ENCODE measurements around the gene ZFP1. TPM values are rescaled to one million over a fixed set of nuclear protein-coding genes. Genes with fewer than 3 reads are reported as not detected.
A peak's percentile ranks its signal among the peaks of the same experiment; 100 is the strongest.

Gene ZFP1
- total and polyA plus RNA-seq, 12 donors, result 3.0 to 11.5 (median 6.9) TPM

DNA sequence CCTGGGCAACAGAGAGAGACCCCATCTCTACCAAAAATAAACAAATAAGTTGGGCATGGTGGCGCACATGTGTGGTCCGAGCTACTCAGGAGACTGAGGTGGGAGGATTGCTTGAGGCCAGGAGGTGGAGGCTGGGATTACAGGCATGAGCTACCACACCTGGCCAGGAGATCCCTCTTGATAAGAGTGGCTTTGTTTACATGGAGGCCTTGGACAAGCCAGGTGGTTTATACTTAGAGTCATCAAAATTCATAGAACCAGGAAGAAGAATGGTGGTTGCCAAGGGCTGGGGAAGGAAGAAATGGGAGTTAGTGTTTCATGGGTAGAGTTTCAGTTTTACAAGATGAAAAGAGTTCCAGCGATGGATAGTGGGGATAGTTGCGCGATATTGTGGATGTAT, 8.8 kb upstream of the ZFP1 start:
- H3K9me3 ChIP-seq, result no peaks in the 10 kb centered on the region
- TF ChIP-seq, protein P1, sequence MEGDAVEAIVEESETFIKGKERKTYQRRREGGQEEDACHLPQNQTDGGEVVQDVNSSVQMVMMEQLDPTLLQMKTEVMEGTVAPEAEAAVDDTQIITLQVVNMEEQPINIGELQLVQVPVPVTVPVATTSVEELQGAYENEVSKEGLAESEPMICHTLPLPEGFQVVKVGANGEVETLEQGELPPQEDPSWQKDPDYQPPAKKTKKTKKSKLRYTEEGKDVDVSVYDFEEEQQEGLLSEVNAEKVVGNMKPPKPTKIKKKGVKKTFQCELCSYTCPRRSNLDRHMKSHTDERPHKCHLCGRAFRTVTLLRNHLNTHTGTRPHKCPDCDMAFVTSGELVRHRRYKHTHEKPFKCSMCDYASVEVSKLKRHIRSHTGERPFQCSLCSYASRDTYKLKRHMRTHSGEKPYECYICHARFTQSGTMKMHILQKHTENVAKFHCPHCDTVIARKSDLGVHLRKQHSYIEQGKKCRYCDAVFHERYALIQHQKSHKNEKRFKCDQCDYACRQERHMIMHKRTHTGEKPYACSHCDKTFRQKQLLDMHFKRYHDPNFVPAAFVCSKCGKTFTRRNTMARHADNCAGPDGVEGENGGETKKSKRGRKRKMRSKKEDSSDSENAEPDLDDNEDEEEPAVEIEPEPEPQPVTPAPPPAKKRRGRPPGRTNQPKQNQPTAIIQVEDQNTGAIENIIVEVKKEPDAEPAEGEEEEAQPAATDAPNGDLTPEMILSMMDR (IDR thresholded peaks at IDR 0.05), result no peak
- H3K4me1 ChIP-seq, result no peaks in the 10 kb centered on the region
- no peaks in the 10 kb centered on the region for H3K36me3 ChIP-seq
- intact Hi-C loops (cut with DNase I), result loop anchor here in 1 of 10 donors (10.0 kb wide), 1 partner anchor 435 kb away; the partner anchor contains the start of gene MLKL
- no peak overlapping the region for H3K27ac ChIP-seq
- H3K27me3 ChIP-seq, result no peaks in the 10 kb centered on the region
- DNase-seq (no peak), ATAC-seq (no peak)
- H3K4me3 ChIP-seq, result no peak overlapping the region
- 96 to 99% methylated on average over 5 of the region's 5 CpGs for WGBS, 2 donors

DNA sequence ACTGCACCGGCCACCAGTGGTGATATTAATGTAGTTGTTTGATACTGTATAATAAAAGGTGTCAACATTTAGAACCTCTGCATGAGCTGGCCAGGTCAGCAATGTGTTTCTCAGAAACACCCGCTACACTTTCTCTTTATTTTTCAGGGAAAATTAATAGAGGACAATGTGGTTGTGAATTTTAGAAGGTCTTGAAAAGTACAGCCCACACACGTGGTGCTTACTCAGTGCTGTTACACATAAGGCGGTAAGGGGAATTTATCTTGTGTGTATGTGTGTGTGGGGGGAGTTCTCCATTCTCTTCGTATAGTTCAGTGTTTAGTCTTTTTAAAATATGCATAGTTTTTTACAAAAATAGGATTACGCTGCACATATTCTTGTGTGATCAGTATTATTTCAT, 4.4 kb upstream of the ZFP1 start:
- Histone ChIP-seq H3K36me3 (no peaks in the 10 kb centered on the region), H3K4me1 (peaks cover 0 to 5% (median under 1%) of the 10 kb centered on the region in 9 donors), H3K27me3 (no peaks in the 10 kb centered on the region), H3K9me3 (peaks cover 0 to 12% (median 0%) of the 10 kb centered on the region in 11 donors), H3K4me3 (no peak overlapping the region), H3K27ac (no peak overlapping the region)
- no peak for DNase-seq
- intact Hi-C loops (cut with DNase I), result no loop called here
- ATAC-seq, result no peak
- WGBS, 2 donors, result 80 to 85% methylated on average over 6 of the region's 6 CpGs
- TF ChIP-seq, protein P1 (IDR thresholded peaks at IDR 0.05), result no peak

DNA sequence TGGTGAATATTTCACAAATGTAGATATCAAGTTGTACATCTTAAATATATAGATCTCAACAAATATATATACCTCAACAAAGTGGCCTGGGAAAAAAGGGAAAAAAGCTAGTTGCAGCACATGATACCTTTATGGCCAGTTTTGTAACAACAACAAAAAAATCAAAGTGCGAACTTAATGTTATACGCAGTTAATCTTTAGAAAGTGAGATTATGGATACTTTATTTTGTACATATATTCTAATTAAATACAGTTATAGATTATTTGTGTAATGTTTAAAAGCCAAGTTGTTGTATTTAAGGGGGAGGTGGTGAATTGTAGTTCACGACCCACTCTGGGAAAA, 385 bp upstream of the ZFP1 start:
- intact Hi-C loops (cut with DNase I), result no loop called here
- TF ChIP-seq, protein P1 (IDR thresholded peaks at IDR 0.05), result no peak
- H3K27ac ChIP-seq, result peak overlapping the region in 8 of 10 donors; percentile 95 to 100 (median 99)
- ATAC-seq (no peak), DNase-seq (no peak)
- WGBS, 2 donors, result 57 to 59% methylated on average over 3 of the region's 3 CpGs
- peak overlapping the region in 8 of 10 donors; percentile 71 to 100 (median 98) for H3K4me3 ChIP-seq
- peaks cover 0 to 19% (median 0%) of the 10 kb centered on the region in 9 donors for H3K36me3 ChIP-seq
- peaks cover 0 to 14% (median 10%) of the 10 kb centered on the region in 9 donors for H3K4me1 ChIP-seq
- peaks cover 0 to 38% (median 19%) of the 10 kb centered on the region in 11 donors for H3K9me3 ChIP-seq
- no peaks in the 10 kb centered on the region for H3K27me3 ChIP-seq

DNA sequence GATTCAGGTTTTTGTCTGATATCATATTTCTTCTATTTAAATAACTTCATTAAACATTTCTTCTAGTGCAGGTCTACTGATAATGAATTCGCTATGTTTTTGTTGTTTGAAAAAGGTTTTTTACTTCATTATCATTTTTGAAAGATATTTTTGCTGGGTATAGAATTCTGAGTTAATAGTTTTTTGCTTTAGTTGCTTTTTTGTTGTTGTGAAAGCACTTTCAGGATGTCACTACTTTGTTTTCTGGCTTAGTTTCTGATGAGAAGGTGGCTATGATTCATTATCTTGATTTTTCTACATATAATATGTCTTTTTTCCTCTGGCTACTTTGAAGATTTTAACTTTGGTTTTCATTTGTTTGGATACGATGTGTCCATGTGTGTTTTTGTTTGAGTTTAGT, 3.5 kb downstream of the ZFP1 start:
- Histone ChIP-seq H3K27ac (no peak overlapping the region), H3K4me1 (peaks cover 0 to 14% (median 10%) of the 10 kb centered on the region in 9 donors), H3K4me3 (no peak overlapping the region), H3K27me3 (no peaks in the 10 kb centered on the region), H3K9me3 (peaks cover 0 to 31% (median 25%) of the 10 kb centered on the region in 11 donors), H3K36me3 (peaks cover 0 to 50% (median 6%) of the 10 kb centered on the region in 9 donors)
- TF ChIP-seq, protein P1 (IDR thresholded peaks at IDR 0.05), result no peak
- no peak for DNase-seq
- 49 to 73% methylated on average over 2 of the region's 2 CpGs for WGBS, 2 donors
- intact Hi-C loops (cut with DNase I), result no loop called here
- no peak for ATAC-seq

Data from heart right ventricle (tissue), 16 donors.